GM18526 (cell line): ENCODE measurements around the gene KYNU.

Source experiments
- POLR2A ChIP-seq: IDR thresholded peaks from 3 replicates; pipeline ENCODE4 v1.6.1; 2011; ENCODE audit not compliant: insufficient read length; ENCODE audit errors: extremely low read depth

Gene KYNU

DNA sequence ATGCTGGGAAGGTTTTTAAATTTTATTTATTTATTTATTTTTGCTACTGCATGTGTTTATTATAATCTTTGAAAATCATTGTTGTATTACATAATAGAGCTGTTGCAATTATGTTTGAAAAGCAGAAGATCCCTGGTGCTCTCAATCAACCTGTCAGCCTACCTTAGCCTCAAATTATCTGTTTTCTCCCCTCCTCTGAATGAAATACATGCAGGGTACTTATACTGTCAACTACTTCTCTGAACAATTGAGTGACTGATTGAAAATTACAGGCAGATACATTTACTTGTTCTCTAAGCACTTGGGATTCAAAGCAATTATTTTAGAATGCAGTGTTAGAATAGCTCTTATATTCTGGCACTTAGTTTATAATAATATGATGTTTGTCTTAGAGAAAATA lies 8.1 kb downstream of the KYNU start:
- no peak for TF ChIP-seq POLR2A

DNA sequence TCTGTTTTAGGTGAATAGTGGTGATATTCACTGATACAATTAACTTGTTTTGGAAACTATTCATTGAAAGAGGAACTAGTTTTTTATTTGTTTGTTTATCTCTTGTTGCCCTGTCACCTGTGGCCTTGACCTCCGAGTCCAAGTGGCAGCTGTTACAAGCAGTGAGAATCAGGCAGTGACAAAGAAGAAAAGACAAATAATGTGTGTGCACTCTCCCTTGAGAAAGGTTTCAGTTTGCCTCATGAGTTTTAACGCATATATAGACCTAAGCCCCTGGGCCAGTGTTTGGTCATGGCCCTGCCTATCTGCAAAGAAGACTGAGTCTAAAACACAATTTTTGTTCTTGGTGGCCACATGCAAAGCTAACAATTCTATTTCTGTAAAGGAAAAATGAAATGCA lies 15.3 kb downstream of the KYNU start:
- no peak for TF ChIP-seq POLR2A

DNA sequence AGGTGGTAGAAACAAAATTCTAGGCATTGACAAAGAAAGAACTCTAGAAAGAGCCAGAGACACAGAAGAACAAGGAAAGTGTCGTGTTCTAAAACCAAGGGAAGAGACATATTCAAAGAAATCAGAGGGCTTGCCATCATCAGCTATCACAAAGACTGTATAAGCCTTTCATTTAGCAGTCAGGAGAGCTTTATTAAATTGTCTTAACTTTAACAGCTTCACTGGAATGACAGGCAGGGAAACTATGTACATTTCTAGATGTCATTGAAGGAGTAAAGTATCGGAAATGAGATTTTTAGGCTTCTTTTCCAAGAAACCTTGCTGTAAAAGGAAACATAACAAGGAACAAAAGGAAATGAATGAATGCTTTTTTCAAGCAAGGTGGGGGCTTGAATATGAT lies 15.8 kb downstream of the KYNU start:
- no peak for TF ChIP-seq POLR2A

DNA sequence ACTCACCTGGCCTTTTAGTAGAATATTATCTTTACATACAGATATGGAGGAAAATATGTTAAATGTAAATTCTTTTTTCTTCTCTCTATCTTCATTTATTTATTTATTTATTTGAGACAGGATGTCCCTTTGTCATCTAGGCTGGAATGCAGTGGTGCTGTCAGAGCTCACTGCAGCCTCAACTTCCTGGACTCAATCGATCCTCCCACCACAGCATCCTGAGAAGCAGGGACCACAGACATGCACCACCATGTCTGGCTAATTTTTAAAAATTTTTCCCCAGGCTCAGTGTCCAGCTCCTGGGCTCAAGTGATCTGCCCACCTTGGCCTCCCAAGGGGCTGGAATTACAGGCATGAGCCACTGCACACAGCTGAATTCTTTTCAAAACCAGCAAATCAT lies 20.3 kb downstream of the KYNU start:
- TF ChIP-seq POLR2A: no peak

DNA sequence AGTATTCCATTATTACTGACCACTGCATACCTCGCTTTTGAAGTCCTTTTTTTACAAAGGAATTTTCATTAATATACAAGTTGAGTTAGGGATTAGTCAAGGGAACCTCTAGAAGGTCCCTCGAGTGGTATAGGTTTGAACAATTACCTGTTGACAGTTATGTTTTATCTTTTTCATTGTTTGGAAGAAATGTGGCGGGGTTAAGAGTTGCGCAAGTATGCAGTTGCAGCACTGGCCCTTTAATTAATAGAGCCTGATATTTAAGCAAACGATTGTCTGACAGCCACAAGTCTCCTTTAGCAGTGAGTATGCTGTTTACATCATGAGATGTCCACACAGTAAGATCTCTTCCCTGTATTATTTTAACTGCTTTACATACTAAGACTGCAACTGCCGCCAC lies 24.3 kb downstream of the KYNU start:
- no peak for TF ChIP-seq POLR2A

DNA sequence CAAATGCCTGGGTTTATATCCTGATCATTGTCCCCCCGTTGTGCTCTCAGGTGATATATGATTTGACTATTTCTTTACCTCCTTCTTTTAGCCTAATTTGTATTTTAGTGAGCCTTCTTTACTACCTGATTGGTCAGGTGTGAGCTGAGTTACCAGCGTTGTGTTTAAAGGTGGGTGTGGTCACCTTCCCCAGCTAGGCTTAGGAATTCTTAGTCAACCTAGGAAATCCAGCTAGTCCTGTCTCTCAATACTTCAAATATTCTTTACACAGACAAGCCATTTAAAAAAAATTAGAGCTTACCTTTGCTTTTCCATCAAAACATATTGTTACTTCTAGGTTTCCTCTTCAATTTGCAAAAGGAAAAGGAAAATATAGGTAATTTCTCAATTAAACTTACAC lies 30.2 kb downstream of the KYNU start:
- no peak for TF ChIP-seq POLR2A

DNA sequence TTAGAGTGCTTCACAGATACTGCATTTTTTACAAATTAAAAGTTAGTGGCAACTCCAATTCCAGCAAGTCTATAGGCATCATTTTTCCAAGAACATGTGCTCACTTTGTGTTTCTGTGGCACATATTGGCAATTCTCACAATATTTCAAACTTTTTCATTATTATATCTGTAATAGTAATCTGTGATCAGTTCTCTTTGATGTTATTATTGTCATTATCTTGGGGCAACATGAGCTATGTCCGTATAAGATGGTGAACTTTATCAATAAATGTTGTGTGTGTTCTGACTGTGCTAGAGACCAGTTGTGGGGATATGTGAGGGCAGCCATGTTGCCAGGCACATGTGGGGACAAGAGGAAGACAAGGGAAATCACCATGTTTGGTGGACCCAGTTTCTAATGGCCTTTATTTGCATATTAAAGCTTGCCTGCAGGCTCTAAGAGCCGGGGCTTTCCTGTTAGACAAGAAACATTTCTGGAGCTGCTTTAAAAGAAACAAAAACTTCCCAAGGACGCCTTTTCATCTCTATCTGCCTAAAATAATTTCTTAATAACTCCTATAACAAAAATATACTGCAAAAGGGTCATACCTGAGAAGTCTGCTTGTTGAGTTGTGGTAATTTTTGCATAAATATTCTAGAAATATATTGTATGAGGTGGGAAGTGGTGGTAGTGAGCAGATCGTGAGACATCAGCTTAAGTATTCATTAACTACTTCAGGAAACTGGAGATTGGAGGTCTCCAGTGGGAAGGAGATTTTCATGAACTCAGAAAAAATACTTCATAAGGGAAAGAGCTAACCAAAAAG lies 37.2 kb downstream of the KYNU start:
- no peak for TF ChIP-seq POLR2A

DNA sequence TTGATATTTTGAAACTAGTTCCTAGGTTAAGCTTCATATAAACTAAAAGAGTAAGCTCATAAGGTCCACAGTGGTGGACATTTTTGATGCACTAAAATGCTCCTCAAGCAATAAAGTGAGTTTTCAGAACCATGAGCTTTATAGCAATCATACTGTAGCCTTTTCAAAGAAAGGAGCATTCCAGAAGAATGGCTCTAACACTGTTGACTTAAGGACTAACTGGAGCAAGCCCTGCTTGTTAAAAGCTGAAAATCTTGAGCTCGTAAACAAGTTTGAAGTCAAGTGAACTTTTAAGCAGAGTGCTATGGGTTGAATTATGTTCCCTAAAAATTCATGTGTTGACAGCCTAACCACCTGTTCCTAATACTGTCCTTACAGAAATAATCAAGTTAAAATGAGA lies 38.0 kb downstream of the KYNU start:
- no peak for TF ChIP-seq POLR2A

DNA sequence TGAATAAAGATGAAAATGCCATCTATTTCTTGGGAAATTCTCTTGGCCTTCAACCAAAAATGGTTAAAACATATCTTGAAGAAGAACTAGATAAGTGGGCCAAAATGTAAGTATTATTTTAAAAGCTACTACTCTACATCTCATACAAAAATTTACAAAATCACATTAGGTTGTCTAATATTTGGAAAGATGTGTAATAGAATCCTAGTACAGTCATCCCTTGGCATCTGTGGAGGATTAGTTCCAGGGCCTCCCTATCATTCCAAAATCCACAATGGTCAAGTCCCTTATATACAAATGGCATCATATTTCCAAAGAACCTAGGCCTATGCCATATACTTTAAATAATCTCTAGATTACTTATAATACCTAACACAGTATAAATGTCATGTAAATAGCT lies 41.2 kb downstream of the KYNU start:
- no peak for TF ChIP-seq POLR2A

DNA sequence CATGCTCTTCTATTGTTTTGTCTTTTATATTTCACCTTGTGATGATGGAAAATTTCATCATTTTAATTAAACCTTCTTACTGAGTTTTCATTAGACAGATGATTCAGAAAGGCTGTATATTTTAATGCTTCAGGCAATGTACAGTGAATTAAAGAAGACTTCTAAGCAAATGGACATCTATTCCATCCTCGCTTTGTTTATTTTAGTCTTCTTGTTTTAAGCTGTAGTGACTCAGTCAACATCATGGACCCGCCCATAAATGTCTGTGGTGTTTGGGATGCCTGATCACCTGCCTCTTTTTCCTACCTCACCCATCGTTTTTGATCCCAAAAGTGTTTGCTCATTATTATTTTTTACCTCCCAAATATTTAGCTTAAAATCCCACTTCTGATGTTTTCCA lies 43.1 kb downstream of the KYNU start:
- TF ChIP-seq POLR2A: no peak

DNA sequence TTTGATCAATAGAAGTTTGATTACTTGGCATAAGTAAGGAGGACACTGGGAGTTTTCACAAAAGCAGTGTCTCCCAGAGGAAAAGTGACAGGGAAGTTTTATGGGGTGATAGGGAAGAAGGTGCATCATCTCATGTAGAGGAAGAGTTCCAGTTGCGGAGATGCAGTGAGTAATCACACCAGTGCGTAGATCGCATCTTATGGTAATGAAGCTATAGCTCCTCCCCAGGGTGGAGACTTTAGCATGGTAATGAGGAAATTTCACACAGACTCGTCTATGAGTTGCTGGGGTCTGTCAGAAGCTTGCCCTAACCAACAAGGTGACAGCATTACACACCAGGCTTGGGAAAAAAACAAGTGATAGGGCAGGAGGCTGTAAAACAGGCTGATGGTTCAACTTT lies 49.0 kb downstream of the KYNU start:
- TF ChIP-seq POLR2A: no peak

DNA sequence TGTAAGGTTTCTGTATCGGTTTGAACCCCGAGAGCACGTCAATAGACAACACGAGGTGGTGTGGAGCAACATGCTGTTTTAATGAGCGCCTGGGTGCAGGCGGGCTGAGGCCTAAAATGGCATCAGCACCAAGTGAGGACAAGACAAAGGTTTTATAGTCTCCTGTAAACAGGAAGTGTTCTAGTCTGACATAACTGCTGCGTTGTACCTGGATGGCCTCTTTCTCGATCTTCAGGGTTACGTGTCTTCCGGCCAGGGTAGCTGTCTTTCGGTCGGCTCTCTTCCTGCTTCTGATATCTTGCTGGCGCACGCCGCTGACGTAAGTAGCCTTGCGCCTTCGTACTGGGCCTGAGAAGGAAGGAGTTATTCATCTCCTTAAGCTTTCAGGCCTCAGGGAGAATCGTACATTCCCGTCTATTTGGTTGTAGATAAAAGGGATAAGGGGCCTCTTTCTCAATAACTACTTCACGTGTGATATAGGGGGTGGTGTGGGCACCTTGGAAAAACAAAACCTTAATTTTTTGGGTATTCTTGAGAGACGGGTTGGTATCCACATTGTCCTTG lies 53.5 kb downstream of the KYNU start:
- TF ChIP-seq POLR2A: no peak

DNA sequence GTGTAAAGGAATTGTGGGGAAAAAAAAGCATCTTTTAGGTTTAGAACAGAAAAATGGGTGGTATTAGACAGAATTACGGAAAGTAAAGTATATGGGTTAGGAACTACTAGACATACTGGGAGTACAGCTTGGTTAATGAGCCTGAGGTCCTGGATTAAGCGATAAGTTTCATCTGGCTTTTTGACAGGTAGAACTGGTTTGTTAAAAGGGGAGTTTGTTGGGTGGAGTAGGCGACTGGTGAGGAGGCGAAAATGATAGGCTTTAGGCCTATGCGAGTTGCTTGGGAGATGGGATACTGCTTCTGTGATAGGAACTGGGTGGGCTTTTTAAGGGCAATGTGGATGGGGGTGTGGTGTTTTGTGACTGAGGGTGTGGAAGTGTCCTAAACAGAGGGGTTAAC lies 56.5 kb downstream of the KYNU start:
- TF ChIP-seq POLR2A: no peak

DNA sequence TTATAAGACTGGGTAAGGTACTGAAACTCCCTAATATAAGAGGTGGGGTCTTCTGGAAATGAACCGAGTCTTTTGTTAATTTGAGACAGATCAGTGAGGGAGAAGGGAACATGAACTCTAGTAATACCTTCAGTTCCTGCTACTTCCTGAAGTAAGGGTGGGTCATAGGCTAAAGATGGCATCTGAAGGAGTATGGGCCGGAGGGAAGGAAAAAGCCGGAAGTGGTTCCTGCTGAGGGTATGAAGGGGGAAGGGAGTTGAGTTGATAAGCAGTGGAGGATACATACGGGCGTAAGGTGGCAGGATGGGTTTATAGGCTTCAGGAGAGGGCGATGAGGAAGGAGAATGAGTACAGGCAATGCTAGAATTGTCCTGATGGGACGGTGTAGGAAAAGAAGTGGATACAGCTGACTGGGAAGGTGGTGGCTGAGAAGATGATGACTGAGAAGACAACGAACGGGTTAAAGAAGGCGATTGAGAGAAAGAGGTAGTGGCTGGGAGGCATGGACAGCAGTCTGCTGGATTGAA lies 58.2 kb downstream of the KYNU start:
- TF ChIP-seq POLR2A: no peak

DNA sequence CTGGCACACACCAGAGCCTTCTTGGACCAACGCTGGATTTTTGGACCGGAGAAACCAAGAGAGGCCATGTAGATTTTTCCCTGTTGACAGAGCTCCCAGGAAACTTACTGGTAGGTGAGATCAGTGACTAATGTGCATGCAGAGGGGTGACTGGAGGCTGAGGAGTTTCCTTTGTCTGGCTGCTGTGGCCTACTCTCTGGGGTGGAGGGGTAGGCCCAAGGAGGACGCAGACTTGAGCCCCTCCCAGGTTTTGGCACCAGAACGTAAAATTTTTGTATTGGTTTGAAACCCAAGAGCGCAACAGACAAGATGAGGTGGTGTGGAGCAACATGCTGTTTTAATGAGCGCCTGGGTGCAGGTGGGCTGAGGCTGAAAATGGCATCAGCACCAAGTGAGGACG lies 59.2 kb downstream of the KYNU start:
- TF ChIP-seq POLR2A: no peak

DNA sequence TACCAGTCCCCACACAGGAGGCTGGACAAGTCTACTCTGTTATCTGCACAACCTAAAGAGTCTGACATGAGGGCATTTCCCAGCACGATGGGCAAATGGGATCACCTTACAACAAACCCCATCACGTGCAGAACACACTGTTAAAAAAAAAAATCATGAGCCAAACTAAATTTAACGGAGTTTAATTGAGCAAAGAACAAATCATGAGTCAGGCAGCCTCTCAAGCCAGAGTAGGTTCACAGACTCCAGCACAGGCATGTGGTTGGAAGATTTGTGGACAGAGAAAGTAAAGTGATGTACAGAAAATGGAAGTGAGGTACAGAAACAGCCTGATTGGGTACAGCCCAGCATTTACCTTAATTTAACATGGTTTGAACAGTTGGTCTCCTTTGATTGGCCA lies 59.9 kb downstream of the KYNU start:
- no peak for TF ChIP-seq POLR2A

DNA sequence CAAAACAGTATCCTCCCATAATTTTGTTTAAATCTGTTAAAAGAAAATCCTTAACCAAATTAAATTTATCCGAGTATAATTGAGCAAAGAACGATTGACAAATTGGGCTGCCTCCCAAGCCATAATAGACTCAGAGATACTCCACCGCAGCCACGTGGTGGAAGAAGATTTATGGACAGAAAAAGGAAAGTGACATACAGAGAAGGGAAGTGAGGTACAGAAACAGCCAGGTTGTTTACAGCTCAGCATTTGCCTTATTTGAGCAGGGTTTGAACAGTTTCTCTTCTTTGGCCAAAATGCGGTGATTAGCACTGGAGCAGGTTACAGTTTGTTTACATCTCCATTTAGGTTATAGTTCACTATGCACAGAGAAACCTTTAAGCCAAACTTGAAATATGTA lies 60.8 kb downstream of the KYNU start:
- no peak for TF ChIP-seq POLR2A
